Measurements from ENCODE around the gene IGFL4.

IGFL4 gene

DNA sequence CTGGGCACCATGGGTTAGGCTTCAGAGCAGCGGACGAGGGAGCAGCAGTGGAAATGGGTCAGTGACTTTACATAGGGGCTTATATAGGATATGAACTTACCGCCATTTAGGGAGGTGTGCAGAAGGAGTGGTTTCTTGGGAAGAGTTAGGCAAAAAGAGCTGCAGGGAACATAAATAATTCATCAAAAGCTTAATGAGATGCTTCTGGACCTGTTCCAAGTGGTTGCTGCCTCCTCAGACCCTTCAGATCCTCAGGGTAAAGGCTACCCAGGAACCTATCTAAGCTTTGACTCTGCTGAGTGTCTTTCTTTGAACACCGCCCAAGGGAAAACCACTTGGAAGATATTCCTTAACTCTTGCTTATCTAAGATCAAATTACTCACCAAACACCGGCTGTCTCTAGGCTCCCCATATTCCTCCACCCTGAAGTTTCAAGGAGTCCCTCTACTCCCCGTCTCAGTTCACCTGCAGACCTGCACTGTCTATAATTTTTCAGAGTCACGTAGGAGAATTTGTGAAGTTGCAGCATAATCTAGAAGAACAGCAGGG, at the start of gene IGFL4:
Gene IGFL4 (minus strand): TSS at position 51 of the 549 bp plus-strand sequence. CDS start 40 bp downstream, at position 11.
- TF ChIP-seq, protein P1, sequence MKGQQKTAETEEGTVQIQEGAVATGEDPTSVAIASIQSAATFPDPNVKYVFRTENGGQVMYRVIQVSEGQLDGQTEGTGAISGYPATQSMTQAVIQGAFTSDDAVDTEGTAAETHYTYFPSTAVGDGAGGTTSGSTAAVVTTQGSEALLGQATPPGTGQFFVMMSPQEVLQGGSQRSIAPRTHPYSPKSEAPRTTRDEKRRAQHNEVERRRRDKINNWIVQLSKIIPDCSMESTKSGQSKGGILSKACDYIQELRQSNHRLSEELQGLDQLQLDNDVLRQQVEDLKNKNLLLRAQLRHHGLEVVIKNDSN (IDR thresholded peaks at IDR 0.05), result 0 out of 2 replicates have a peak, but pooled peaks have one; percentile 18
- no peak for TF ChIP-seq EGR1 (IDR thresholded peaks at IDR 0.05)

DNA sequence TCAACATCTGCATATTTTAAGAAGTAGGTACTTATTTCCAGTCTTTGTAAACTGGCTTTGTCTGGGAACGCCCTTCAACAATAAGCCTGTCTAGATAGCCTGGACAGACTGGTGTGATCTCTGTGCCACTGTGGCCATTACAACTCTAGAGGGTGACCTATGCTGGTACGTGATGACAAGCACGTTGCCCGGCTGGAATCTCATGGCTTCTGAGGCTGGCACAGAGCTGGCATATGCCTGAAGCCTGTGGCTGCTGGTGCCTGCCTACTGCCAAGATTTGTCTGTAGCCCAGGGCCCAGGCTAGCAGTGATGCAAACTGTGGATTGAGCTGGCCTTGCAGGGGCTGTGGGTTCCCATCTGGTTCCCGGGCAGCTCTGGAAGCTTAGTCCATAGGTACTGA, 49.6 kb upstream of the IGFL4 start:
- TF ChIP-seq EP300 (IDR thresholded peaks at IDR 0.05; ENCODE audit: borderline replicate concordance) (no peak), NFIC (IDR thresholded peaks at IDR 0.05) (no peak), YY1 (IDR thresholded peaks at IDR 0.05; ENCODE audit: low read depth) (no peak), ZBTB7A (IDR thresholded peaks at IDR 0.05; ENCODE audit: low read depth) (no peak), RAD21 (IDR thresholded peaks at IDR 0.05; ENCODE audit: low read depth) (no peak), CEBPB (IDR thresholded peaks at IDR 0.05) (no peak), TAF1 (IDR thresholded peaks at IDR 0.05; ENCODE audit: low read depth) (no peak), FOXM1 (IDR thresholded peaks at IDR 0.05; ENCODE audit: borderline replicate concordance, low read depth) (no peak), TEAD4 (IDR thresholded peaks at IDR 0.05) (no peak), CREB1 (IDR thresholded peaks at IDR 0.05; ENCODE audit: low read depth) (no peak), TCF12 (IDR thresholded peaks at IDR 0.05; ENCODE audit: low read depth) (no peak), EGR1 (IDR thresholded peaks at IDR 0.05) (no peak)
- TF ChIP-seq, protein P2, sequence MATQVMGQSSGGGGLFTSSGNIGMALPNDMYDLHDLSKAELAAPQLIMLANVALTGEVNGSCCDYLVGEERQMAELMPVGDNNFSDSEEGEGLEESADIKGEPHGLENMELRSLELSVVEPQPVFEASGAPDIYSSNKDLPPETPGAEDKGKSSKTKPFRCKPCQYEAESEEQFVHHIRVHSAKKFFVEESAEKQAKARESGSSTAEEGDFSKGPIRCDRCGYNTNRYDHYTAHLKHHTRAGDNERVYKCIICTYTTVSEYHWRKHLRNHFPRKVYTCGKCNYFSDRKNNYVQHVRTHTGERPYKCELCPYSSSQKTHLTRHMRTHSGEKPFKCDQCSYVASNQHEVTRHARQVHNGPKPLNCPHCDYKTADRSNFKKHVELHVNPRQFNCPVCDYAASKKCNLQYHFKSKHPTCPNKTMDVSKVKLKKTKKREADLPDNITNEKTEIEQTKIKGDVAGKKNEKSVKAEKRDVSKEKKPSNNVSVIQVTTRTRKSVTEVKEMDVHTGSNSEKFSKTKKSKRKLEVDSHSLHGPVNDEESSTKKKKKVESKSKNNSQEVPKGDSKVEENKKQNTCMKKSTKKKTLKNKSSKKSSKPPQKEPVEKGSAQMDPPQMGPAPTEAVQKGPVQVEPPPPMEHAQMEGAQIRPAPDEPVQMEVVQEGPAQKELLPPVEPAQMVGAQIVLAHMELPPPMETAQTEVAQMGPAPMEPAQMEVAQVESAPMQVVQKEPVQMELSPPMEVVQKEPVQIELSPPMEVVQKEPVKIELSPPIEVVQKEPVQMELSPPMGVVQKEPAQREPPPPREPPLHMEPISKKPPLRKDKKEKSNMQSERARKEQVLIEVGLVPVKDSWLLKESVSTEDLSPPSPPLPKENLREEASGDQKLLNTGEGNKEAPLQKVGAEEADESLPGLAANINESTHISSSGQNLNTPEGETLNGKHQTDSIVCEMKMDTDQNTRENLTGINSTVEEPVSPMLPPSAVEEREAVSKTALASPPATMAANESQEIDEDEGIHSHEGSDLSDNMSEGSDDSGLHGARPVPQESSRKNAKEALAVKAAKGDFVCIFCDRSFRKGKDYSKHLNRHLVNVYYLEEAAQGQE (IDR thresholded peaks at IDR 0.05; ENCODE audit: low read depth), result no peak
- TF ChIP-seq, protein P1 (IDR thresholded peaks at IDR 0.05), result no peak
- TF ChIP-seq, protein P3, sequence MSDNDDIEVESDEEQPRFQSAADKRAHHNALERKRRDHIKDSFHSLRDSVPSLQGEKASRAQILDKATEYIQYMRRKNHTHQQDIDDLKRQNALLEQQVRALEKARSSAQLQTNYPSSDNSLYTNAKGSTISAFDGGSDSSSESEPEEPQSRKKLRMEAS (IDR thresholded peaks at IDR 0.05), result no peak

DNA sequence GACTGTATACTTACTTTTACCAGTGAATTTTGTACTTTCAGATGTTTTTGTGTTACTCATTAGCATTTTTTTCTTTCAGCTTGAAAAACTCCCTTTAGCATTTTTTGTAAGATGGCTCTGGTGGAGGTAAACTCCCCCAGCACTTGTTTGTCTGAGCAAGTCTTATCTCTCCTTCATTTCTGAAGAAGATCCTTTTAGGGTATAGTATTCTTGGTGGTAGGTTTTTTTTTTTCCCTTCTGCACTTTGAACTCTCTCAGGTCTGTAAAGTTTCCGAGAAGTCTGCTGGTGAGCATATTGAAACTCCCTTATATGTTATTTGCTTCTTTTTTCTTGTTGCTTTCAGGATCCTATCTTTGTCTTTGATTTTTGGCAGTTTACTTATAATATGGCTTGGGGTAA, 48.6 kb upstream of the IGFL4 start:
- TF ChIP-seq, protein P2 (IDR thresholded peaks at IDR 0.05; ENCODE audit: low read depth), result no peak
- no peak for TF ChIP-seq CREB1 (IDR thresholded peaks at IDR 0.05; ENCODE audit: low read depth)
- no peak for TF ChIP-seq EP300 (IDR thresholded peaks at IDR 0.05; ENCODE audit: borderline replicate concordance)
- TF ChIP-seq ZBTB7A (IDR thresholded peaks at IDR 0.05; ENCODE audit: low read depth), result no peak
- TF ChIP-seq NFIC (IDR thresholded peaks at IDR 0.05), result no peak

DNA sequence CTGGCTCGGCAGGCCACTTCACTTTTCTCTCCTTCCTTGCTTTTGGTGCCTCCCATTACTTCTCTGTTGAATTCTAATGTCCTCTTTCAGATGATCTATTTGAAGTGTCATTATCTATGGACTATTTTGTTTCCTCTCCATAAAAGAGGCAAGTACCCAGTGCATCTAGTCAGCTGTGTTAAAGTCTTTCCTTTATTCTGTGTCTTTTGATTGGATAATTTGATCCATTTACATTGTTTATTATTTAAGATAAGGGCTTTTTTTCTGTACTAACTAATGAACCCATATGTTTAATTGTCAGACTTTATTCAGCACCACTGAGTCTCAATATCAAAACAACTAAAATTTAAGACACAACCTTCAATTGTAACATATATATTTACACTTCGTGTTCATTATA, 47.3 kb upstream of the IGFL4 start:
- TF ChIP-seq CREB1 (IDR thresholded peaks at IDR 0.05; ENCODE audit: low read depth) (no peak), NFIC (IDR thresholded peaks at IDR 0.05) (no peak), ZBTB7A (IDR thresholded peaks at IDR 0.05; ENCODE audit: low read depth) (no peak), CEBPB (IDR thresholded peaks at IDR 0.05) (no peak), TCF12 (IDR thresholded peaks at IDR 0.05; ENCODE audit: low read depth) (no peak), TAF1 (IDR thresholded peaks at IDR 0.05; ENCODE audit: low read depth) (no peak), EGR1 (IDR thresholded peaks at IDR 0.05) (no peak), YY1 (IDR thresholded peaks at IDR 0.05; ENCODE audit: low read depth) (no peak)
- TF ChIP-seq, protein P3 (IDR thresholded peaks at IDR 0.05), result no peak
- TF ChIP-seq, protein P2 (IDR thresholded peaks at IDR 0.05; ENCODE audit: low read depth), result no peak
- TF ChIP-seq, protein P1 (IDR thresholded peaks at IDR 0.05), result no peak

Data from Ishikawa (cell line).